A549 (cell line): ENCODE data around the gene UBE2D1.

Experiments used
- CTCF ChIP-seq: fragments of >200 bp; sonication (Bioruptor Twin); formaldehyde crosslinking; IDR thresholded peaks from 3 replicates; pipeline ENCODE4 v1.5.1; 2016
- EHMT2 ChIP-seq: fragments of 200-600 bp; sonication (generic); IDR thresholded peaks from 2 replicates; pipeline ENCODE4 v1.6.1; 2016; ENCODE audit warnings: antibody characterized with exemption, low read depth, mild to moderate bottlenecking, moderate library complexity
- EP300 ChIP-seq, 2 experiments: fragments of >200 bp; sonication (Bioruptor Twin); formaldehyde crosslinking; IDR thresholded peaks; 2 replicates in 1 of 2; 3 replicates in 1 of 2; pipeline ENCODE4 v1.6.1; 2016 to 2017
- ESRRA ChIP-seq: fragments of 150-350 bp; IDR thresholded peaks from 2 replicates; pipeline ENCODE4 v1.6.1; 2014; ENCODE audit warnings: mild to moderate bottlenecking, low read length, borderline replicate concordance
- HDAC2 ChIP-seq: fragments of 200-600 bp; sonication (generic); IDR thresholded peaks from 2 replicates; pipeline ENCODE4 v1.6.1; 2016
- KDM1A ChIP-seq: fragments of 200-600 bp; sonication (generic); IDR thresholded peaks from 2 replicates; pipeline ENCODE4 v1.6.1; 2016; ENCODE audit warnings: low read depth, mild to moderate bottlenecking
- MAX ChIP-seq: IDR thresholded peaks from 2 replicates; pipeline ENCODE4 v1.6.1; 2012
- MYC ChIP-seq: IDR thresholded peaks from 2 replicates; pipeline ENCODE4 v1.6.1; 2012; ENCODE audit warnings: mild to moderate bottlenecking, inconsistent platforms, low read length, improper control_type of control experiment, borderline replicate concordance
- RAD21 ChIP-seq, 2 experiments: fragments of >200 bp in 1 of 2; sonication (Bioruptor Twin) in 1 of 2; formaldehyde crosslinking in 1 of 2; IDR thresholded peaks in 1 of 2; conservative IDR thresholded peaks in 1 of 2; 2 replicates in 1 of 2; 3 replicates in 1 of 2; pipeline ENCODE4 v1.6.1; 2012 to 2018; ENCODE audit warnings: inconsistent platforms in 1 of 2
- RNF2 ChIP-seq: fragments of 200-600 bp; sonication (generic); IDR thresholded peaks from 2 replicates; pipeline ENCODE4 v1.6.1; 2016; ENCODE audit warnings: low read depth, mild to moderate bottlenecking, antibody characterized with exemption, moderate library complexity, borderline replicate concordance
- SREBF2 ChIP-seq: fragments of 450-650 bp; IDR thresholded peaks from 2 replicates; pipeline ENCODE4 v1.6.1; 2014; ENCODE audit warnings: mild to moderate bottlenecking, moderate library complexity
- USF2 ChIP-seq: fragments of 450-650 bp; IDR thresholded peaks from 2 replicates; pipeline ENCODE4 v1.6.1; 2014; ENCODE audit warnings: antibody characterized with exemption

- no peak for TF ChIP-seq CTCF
- TF ChIP-seq KDM1A, result no peak
- TF ChIP-seq RNF2, result no peak
- TF ChIP-seq MAX, result no peak
- no peak for TF ChIP-seq HDAC2
- no peak for TF ChIP-seq EP300 (IDR thresholded peaks at IDR 0.05)
- TF ChIP-seq SREBF2, result no peak
- TF ChIP-seq MYC, result no peak
- TF ChIP-seq USF2, result no peak
- TF ChIP-seq RAD21 (conservative IDR thresholded peaks at IDR 0.05 in 1 of 2, IDR thresholded peaks at IDR 0.05 in 1 of 2), result no peak
- no peak for TF ChIP-seq EHMT2
- no peak for TF ChIP-seq ESRRA
These were observed 26.5 kb downstream of the UBE2D1 start for GRCh38 chr10:58361353-58361752.
